HG02885 (cell line): ENCODE results near the gene TAOK2.
"Not testable (repeated sequence)": the region's sequence is repeated elsewhere in the genome, so short reads cannot be mapped to it uniquely, and the experiment has no call there.

Experiments
- ATAC-seq: cut with Tn5 transposase; IDR thresholded peaks from one replicate; pipeline ENCODE4 v1.9.1; 2021; ENCODE audit warnings: mild to moderate bottlenecking; ENCODE audit not compliant: unreplicated experiment, poor library complexity

The TAOK2 gene

GRCh38 chr16:29973384-29974246, at the start of gene TAOK2:
TAOK2 (plus strand) TSS chr16:29973868; CDS start chr16:29977773, 3,905 bp downstream.
- peak; percentile 93 for ATAC-seq

GRCh38 chr16:29925105-29925756, 48.4 kb upstream of the TAOK2 start:
- ATAC-seq, result no peak

- peak; percentile 88 for ATAC-seq
These were observed 47.6 kb upstream of the TAOK2 start, which contains the start of gene KCTD13 for GRCh38 chr16:29925781-29926710. KCTD13 (minus strand) TSS chr16:29926226; CDS start chr16:29926033, 193 bp downstream.

- ATAC-seq, result no peak
These were observed 47.0 kb upstream of the TAOK2 start for GRCh38 chr16:29926711-29927052.

- no peak for ATAC-seq
These were observed 46.4 kb upstream of the TAOK2 start for GRCh38 chr16:29927070-29927905.

GRCh38 chr16:29931750-29932149, 41.9 kb upstream of the TAOK2 start:
- ATAC-seq, result not testable (repeated sequence)

- no peak for ATAC-seq
These were observed 33.0 kb upstream of the TAOK2 start for GRCh38 chr16:29940656-29941055.

GRCh38 chr16:29943846-29944799, 29.5 kb upstream of the TAOK2 start:
- no peak for ATAC-seq

- ATAC-seq, result no peak
These were observed 25.8 kb upstream of the TAOK2 start for GRCh38 chr16:29947897-29948296.

GRCh38 chr16:29950806-29951461, 22.7 kb upstream of the TAOK2 start:
- ATAC-seq, result no peak

- ATAC-seq, result no peak
These were observed 21.9 kb upstream of the TAOK2 start for GRCh38 chr16:29951625-29952365.

- ATAC-seq, result no peak
These were observed 14.9 kb upstream of the TAOK2 start for GRCh38 chr16:29958756-29959155.

GRCh38 chr16:29959293-29959692, 14.4 kb upstream of the TAOK2 start:
- ATAC-seq, result no peak

GRCh38 chr16:29959821-29960220, 13.8 kb upstream of the TAOK2 start:
- ATAC-seq, result not testable (repeated sequence)

GRCh38 chr16:29961127-29961478, 12.6 kb upstream of the TAOK2 start:
- no peak for ATAC-seq

- ATAC-seq, result peak; percentile 93
These were observed 12.0 kb upstream of the TAOK2 start, which contains the start of gene TMEM219 for GRCh38 chr16:29961479-29962343. TMEM219 (plus strand) TSS chr16:29962079; CDS start chr16:29963144, 1,065 bp downstream.
